NCI-H1105 (cell line): ENCODE data around the gene APOA5.
"Not testable (repeated sequence)": the region's sequence is repeated elsewhere in the genome, so short reads cannot be mapped to it uniquely, and the experiment has no call there.

Experiments used
- DNase-seq: peaks from one replicate; lab custom pipeline; 2025; lab: John Stamatoyannopoulos, UW

APOA5 gene

GRCh38 chr11:116827461-116827860 is 35.8 kb upstream of the APOA5 start:
- no peak for DNase-seq

- no peak for DNase-seq
Measured at GRCh38 chr11:116826751-116827431, 35.2 kb upstream of the APOA5 start.

GRCh38 chr11:116825854-116826750 is 34.4 kb upstream of the APOA5 start:
- DNase-seq, result no peak

DNA sequence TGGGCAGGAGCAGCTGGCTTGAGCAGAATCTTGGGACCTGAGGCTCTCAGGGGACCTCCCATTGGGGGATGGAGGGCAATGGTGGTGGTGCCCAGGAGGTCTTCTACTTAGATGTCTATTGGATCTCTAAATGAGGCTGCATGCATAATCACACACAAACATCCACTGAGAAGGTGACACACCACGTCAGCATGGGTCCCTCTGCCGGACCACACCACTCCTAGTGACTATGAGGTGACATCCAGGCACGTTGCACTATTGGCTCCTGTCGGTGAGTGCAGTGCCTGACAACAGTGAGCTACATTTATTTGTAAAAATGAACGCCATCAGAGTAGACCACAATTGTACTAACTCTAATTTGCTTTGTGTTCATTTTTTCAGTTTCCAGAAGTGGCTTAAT is 33.8 kb upstream of the APOA5 start:
- DNase-seq, result no peak

DNA sequence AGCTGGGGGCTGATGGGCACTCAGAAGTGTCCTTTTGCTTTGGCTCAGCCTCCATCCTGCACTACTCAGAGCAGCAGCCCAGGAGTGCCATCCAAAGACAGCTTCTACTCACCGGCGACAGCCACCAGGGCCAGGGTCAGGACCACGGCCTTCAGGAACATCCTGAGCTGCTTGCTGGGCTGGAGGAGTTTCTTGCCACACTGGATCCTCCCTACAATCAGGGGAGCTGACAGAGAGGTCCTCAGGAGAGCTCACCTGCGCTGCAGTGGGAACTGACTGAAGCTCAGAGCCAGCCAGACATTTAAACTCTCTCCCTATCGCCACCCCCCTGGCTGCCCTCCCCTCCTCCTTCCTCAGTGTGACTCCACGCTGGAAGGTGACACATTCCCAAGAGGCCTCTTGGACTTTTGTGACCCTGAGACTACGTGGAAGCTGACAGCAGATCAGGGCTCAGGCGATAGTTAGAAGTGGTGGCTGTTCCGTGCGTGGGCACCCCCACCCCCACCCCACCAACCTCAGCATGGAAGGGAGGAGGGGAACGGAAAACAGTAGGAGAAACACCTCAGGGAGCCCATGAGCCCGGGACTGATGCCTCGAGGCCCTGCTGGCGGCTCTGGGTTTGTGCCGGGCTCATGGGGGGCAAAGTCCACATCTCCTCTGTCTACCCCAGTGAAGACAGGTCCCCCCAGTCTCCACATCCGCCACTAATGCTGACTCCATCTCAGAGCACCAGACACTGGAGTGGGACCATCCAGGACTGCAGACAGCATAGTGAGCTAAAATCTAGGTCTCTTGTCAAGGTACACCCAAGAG is 31.6 kb upstream of the APOA5 start, which contains the start of gene APOA4:
APOA4 (minus strand) TSS at position 274 of the 813 bp plus-strand sequence; CDS start at position 161, 113 bp downstream.
- DNase-seq, result no peak

- no peak for DNase-seq
Measured at GRCh38 chr11:116822575-116822974, 30.9 kb upstream of the APOA5 start.

GRCh38 chr11:116821050-116821918 is 29.6 kb upstream of the APOA5 start:
- no peak for DNase-seq

DNA sequence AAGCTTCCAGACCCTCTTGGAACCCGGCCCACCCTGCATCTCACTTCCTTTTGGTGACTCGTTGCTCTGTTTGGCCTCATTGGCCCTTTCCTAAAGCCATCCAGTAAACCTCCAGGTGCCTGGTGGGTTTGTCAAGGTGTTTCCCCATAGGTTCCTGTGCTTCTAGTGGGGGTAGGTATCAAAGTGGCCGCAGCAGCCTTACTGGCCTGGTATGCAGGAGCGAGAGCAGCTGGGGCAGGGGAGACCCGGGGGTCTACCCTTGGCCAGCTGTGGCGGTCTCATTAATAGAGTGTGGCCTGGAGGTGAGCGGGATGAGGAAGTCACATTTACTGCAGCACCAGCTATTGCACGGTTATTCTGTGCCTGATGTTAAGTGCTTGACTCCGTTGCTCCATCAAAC is 27.4 kb upstream of the APOA5 start:
- DNase-seq, result no peak

DNA sequence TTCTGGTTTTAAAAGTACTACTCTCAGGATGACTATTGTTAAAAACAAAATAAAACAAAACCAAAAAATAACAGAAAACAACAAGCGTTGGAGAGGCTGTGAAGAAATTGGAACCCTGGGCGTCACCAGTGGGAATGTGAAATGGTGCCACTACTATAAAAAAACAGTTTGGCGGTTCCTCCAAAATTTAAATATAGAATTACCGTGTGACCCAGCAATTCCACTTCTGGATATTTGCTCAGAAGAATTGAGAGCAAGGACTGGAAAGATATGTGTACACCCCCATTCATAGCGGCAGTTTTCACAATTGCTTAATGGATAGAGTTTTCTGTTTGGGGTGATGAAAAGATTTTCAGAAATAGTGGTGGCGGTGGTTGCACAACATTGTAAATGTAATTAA is 22.8 kb upstream of the APOA5 start:
- DNase-seq, result no peak

GRCh38 chr11:116813781-116814471 is 22.2 kb upstream of the APOA5 start:
- no peak for DNase-seq

- no peak for DNase-seq
Measured at GRCh38 chr11:116813170-116813569, 21.5 kb upstream of the APOA5 start.

DNA sequence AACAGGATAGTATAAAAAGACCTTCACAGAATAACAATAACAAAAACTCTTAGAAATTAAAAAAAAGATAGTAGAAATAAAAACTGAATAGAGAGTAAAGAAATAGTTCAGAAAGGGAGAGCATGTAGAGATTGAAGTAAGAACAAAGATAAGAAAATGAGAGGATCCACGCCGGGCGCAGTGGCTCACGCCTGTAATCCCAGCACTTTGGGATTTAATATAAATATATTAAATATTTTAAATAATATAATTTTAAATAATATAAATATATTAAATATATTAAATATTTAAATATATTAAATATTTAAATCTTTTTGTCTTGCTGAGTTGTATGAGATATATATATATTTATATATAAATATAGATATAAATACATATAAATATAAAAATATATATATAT is 20.4 kb upstream of the APOA5 start:
- DNase-seq, result no peak

DNA sequence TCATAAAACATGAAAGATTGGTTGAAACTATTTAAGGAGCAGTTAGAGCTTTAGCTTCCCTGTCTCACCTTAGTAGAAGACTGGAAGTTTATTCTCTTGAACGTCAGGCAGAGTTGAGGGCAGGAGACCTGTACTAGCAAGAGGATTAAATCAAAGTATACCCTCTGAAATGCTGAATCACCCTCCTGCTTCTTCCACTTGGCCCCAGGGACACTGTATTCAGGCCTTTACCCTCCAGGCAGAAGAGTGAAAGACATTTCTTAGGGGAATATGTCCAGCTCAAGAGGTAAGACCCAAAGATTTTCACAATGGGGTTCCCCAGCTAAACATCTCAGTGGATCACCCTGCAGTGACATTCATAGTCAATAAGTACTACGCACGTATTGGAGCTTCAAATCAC is 19.5 kb upstream of the APOA5 start:
- DNase-seq, result no peak

- DNase-seq, result no peak
Measured at GRCh38 chr11:116808262-116809175, 16.8 kb upstream of the APOA5 start.

DNA sequence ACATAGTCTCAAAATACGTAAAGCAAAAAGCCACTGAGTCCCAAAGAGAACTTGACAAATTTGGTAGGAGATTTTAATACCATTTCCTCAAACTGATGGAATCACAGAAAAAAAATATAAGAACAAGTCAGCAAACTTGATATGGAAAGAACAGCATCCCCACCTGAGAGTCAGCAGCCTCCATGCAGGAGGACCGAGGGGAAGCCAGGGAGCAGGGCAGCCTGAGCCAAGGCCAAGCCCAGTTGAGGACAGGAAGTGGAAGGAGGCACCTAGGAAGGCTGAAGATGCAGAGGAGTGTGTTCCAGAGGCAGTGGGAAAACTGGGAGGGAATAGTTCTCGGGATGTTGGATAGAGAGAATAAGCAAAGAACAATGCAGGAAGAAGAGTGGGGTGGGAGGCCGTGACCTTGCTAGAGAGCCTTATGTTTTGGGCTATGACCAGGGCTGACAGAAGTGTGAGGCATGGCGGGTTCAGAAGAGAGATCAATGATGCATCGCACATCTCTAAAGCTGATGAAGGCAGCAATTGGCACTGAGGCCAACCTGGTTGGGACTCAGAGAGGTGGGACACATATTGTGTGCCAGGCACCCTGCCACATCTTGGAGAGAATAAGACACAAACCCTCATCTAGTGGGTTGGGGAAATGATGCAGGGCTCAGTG is 16.1 kb upstream of the APOA5 start:
- DNase-seq, result no peak

- DNase-seq, result no peak
Measured at GRCh38 chr11:116804001-116804400, 12.3 kb upstream of the APOA5 start.

GRCh38 chr11:116801662-116802061 is 10.0 kb upstream of the APOA5 start:
- not testable (repeated sequence) for DNase-seq

- no peak for DNase-seq
Measured at GRCh38 chr11:116800610-116801009, 8.9 kb upstream of the APOA5 start.

GRCh38 chr11:116798368-116798767 is 6.7 kb upstream of the APOA5 start:
- no peak for DNase-seq
